Measurements from ENCODE around the gene SMNDC1.

DNA sequence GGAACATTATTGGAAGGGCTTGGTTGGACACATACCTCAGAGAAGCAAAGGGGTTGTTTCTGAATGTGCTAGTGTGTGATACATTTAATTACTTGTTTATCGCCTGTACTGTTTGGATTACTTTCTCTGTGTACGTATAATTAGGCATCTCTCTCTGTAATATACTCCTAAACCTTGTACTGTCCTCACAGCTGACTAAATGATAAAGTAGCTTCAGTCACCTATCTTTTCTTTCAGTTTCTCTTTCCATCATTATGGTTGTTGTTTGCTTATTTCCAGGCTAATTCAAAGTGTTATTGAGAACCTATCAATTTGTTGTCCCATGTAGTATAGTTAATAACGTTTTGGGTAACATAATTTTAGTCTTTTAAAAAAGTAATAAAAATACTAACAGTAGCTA lies 63.3 kb downstream of the SMNDC1 start:
- no peak for TF ChIP-seq EZH2 (IDR thresholded peaks at IDR 0.05)
- TF ChIP-seq FOXP2 (optimal IDR thresholded peaks at IDR 0.05; ENCODE audit: control extremely low read depth, extremely low read length, insufficient read depth): no peak
- TF ChIP-seq POLR2AphosphoS5 (IDR thresholded peaks at IDR 0.05; ENCODE audit: borderline replicate concordance, low read depth, low read length): no peak

All from SK-N-MC (cell line).